Esophagus (tissue), 2 donors: ENCODE data around the gene ESR1. TPM values are rescaled to one million over a fixed set of nuclear protein-coding genes. Genes with fewer than 3 reads are reported as not detected.

Experiments
- H3K27ac ChIP-seq, 2 donors: one replicate each; pipeline ENCODE4 v1.5.1; 2013; ENCODE audit warnings: low read depth in 2 of 2, mild to moderate bottlenecking in 2 of 2, inconsistent platforms in 1 of 2, low read length in 1 of 2, moderate library complexity in 1 of 2
- H3K27me3 ChIP-seq, 2 donors: one replicate each; pipeline ENCODE4 v1.6.1; 2013; ENCODE audit warnings: low read length in 2 of 2, control low read depth in 1 of 2, mild to moderate bottlenecking in 1 of 2; ENCODE audit not compliant: insufficient read depth in 2 of 2, control insufficient read depth in 1 of 2
- H3K36me3 ChIP-seq, 2 donors: one replicate each; pipeline ENCODE4 v1.6.1; 2013; ENCODE audit warnings: low read length in 1 of 2; ENCODE audit not compliant: control insufficient read depth in 2 of 2, insufficient read depth in 2 of 2
- H3K4me1 ChIP-seq, 2 donors: one replicate each; pipeline ENCODE4 v1.6.1; 2013; ENCODE audit warnings: low read length in 1 of 2; ENCODE audit not compliant: control insufficient read depth in 2 of 2, insufficient read depth in 2 of 2
- H3K4me3 ChIP-seq, 2 donors: one replicate each; pipeline ENCODE4 v1.5.1; 2013; ENCODE audit warnings: low read length in 2 of 2, mild to moderate bottlenecking in 2 of 2, low read depth in 1 of 2, moderate library complexity in 1 of 2
- H3K9me3 ChIP-seq, 2 donors: one replicate each; pipeline ENCODE4 v1.6.1; 2013; ENCODE audit warnings: mild to moderate bottlenecking in 2 of 2, low read depth in 1 of 2, low read length in 1 of 2, moderate library complexity in 1 of 2; ENCODE audit not compliant: control insufficient read depth in 2 of 2, insufficient read depth in 1 of 2
- WGBS, 2 donors: extraction: QIAGEN DNeasy Blood & Tissue Kit; methylation state at CpG; one replicate each; pipeline ENCODE4 v1.1.7; 2013; 5-methylcytosine and 5-hydroxymethylcytosine counted together
- polyA plus RNA-seq, 2 donors: library from polyadenylated mRNA; stranded (reverse); fragments of 200-250 nt; gene quantifications; one replicate each; pipeline ENCODE4 v1.2.3, GENCODE V29; 2013
- donor health status: healthy with polysubstance abuse.
- donor health status: Bipolar disorder and iron deficiency.

Gene ESR1
- polyA plus RNA-seq, 2 donors: 0.05 to 0.14 TPM

DNA sequence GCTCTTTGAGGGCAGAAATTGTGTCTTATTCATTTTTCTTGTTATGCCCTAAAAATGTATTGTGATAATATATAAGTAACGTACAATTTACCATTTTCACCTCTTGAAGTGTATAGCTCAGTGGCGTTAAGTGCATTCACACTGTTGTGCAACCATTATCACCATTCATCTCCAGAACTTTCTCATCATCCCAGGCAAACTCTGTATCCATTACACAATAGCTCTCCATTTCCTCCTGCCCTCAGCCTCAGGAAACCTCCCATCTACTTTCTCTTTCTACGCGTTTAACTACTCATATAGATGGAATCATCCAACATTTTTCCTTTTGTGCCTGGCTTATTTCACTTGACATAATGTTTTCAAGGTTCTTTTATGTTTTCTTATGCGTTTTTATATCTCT, 184.6 kb downstream of the ESR1 start:
- WGBS, 2 donors: 82 to 84% methylated on average over 5 of the region's 5 CpGs
- H3K4me3 ChIP-seq: no peak overlapping the region
- no peaks in the 10 kb centered on the region for H3K36me3 ChIP-seq
- no peak overlapping the region for H3K27ac ChIP-seq
- peaks cover 0 to 3% of the 10 kb centered on the region in 2 donors for H3K9me3 ChIP-seq
- no peaks in the 10 kb centered on the region for H3K4me1 ChIP-seq
- H3K27me3 ChIP-seq: no peaks in the 10 kb centered on the region

DNA sequence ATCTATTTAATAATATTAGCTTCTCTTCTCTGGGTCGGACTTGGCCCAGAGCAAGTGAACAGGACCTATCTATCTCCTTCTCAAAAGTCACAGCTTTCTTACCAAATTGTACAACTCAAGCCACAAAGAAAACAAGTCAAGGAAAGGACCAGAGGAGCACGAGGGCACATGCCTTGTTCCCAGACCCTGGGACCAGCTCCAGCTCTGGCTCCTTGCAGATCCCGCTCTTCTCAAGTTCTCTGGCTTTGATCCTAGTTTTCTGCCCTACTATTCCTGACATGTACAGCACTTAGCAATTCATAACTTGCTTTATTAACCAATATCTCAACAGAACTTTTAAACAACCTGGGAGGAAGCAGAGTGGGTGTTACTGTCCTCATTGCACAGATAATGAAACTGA, 185.9 kb downstream of the ESR1 start:
- 56 to 69% methylated on average over 3 of the region's 3 CpGs for WGBS, 2 donors
- Histone ChIP-seq H3K4me1 (no peaks in the 10 kb centered on the region), H3K36me3 (no peaks in the 10 kb centered on the region), H3K9me3 (peaks cover 0 to 3% of the 10 kb centered on the region in 2 donors), H3K27me3 (no peaks in the 10 kb centered on the region), H3K4me3 (no peak overlapping the region), H3K27ac (no peak overlapping the region)

DNA sequence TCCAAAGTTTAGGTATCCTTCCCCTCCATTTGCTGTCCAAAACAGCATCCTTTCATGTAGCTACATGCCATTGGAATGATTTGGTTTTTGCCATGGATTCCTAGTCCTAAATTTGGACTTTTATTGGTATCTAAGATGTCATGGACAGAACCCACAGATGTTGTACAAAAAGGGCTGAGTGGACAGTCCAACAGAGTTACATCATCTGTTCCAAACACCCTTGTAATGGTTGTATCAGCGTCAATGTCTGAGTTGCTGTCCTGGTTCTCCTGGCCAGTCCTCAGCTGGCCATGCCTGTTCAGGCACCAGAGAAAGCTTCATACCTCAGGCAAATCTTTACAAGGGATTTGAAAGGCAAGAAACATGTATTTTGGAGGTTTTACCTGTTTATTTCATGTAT, 191.3 kb downstream of the ESR1 start:
- Histone ChIP-seq H3K27me3 (no peaks in the 10 kb centered on the region), H3K4me3 (no peak overlapping the region), H3K4me1 (no peaks in the 10 kb centered on the region), H3K27ac (no peak overlapping the region), H3K9me3 (no peaks in the 10 kb centered on the region), H3K36me3 (no peaks in the 10 kb centered on the region)
- 78 to 79% methylated on average over 1 of the region's 1 CpG for WGBS, 2 donors

DNA sequence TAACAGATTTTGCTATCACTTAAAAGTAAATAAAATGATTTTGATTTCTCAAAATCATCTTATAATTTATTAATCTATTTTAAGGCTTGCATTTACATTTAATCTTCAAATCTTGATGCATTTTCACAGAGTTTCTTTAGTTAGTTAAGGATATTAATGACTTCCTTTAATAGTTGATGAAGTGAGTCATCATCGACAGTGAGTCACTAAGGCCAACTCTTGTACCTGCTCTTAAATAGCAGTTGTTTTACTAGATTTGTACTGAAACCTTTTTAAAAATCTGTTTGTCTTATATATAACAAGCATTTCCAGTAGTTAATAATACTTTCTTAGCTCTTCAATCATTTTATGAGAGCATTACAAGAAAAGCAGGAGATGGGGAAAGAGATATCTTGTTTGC, 191.7 kb downstream of the ESR1 start:
- Histone ChIP-seq H3K36me3 (no peaks in the 10 kb centered on the region), H3K27ac (no peak overlapping the region), H3K9me3 (no peaks in the 10 kb centered on the region), H3K27me3 (no peaks in the 10 kb centered on the region), H3K4me1 (no peaks in the 10 kb centered on the region), H3K4me3 (no peak overlapping the region)
- WGBS, 2 donors: 49 to 72% methylated on average over 1 of the region's 1 CpG

DNA sequence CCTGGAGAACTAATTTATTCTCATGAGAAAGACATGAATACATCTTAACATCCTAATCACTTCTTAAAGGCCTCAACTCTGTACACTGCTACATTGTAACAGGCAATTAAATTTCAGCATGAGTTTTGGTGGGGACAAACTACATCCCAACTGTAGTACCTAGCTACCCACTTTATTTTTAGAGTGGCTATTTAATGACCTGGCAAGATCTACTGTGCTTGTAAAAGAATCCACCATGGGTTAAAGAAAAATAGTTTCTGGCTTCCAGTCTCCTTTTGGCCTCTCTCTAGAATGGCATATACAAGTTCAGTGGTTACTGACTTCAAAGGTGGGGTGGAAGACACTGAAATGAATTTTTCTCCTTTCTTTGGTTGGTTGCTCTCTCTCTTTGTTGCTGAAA, 193.9 kb downstream of the ESR1 start:
- Histone ChIP-seq H3K4me3 (no peak overlapping the region), H3K27me3 (no peaks in the 10 kb centered on the region), H3K27ac (no peak overlapping the region), H3K9me3 (no peaks in the 10 kb centered on the region), H3K4me1 (no peaks in the 10 kb centered on the region), H3K36me3 (no peaks in the 10 kb centered on the region)

GRCh38 chr6:152002306-152002705, 194.8 kb downstream of the ESR1 start:
- 68 to 82% methylated on average over 6 of the region's 6 CpGs for WGBS, 2 donors
- no peak overlapping the region for H3K27ac ChIP-seq
- H3K9me3 ChIP-seq: no peaks in the 10 kb centered on the region
- H3K4me1 ChIP-seq: no peaks in the 10 kb centered on the region
- H3K36me3 ChIP-seq: no peaks in the 10 kb centered on the region
- no peak overlapping the region for H3K4me3 ChIP-seq
- H3K27me3 ChIP-seq: no peaks in the 10 kb centered on the region

GRCh38 chr6:152004036-152004566, 196.6 kb downstream of the ESR1 start:
- no peaks in the 10 kb centered on the region for H3K4me1 ChIP-seq
- 83 to 98% methylated on average over 1 of the region's 1 CpG for WGBS, 2 donors
- H3K4me3 ChIP-seq: no peak overlapping the region
- H3K27me3 ChIP-seq: no peaks in the 10 kb centered on the region
- H3K9me3 ChIP-seq: no peaks in the 10 kb centered on the region
- H3K36me3 ChIP-seq: no peaks in the 10 kb centered on the region
- H3K27ac ChIP-seq: no peak overlapping the region

DNA sequence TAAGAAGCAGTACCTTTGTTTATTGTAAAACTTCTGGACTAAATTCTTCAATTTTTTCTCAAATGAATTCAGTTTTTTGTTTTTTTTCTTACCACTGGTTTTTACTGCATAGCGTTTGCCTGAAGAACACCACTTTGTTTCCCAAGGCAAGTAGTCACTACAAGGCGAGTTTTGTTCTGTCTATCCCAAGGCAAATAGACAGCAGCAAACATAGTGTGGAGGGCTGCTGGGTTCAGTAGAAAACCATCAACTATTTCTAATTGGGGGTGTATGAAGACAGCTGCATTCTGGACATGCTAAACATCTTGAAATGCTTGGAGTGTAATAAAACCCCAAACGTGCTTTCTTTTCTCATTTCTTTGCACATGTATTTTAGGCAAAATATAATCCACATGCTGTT, 197.4 kb downstream of the ESR1 start:
- Histone ChIP-seq H3K27ac (no peak overlapping the region), H3K9me3 (no peaks in the 10 kb centered on the region), H3K4me3 (no peak overlapping the region), H3K4me1 (no peaks in the 10 kb centered on the region), H3K27me3 (no peaks in the 10 kb centered on the region), H3K36me3 (no peaks in the 10 kb centered on the region)
- WGBS, 2 donors: 57 to 62% methylated on average over 3 of the region's 3 CpGs

- Histone ChIP-seq H3K4me3 (no peak overlapping the region), H3K27ac (no peak overlapping the region), H3K27me3 (no peaks in the 10 kb centered on the region), H3K9me3 (no peaks in the 10 kb centered on the region), H3K36me3 (no peaks in the 10 kb centered on the region), H3K4me1 (no peaks in the 10 kb centered on the region)
- WGBS, 2 donors: 61 to 71% methylated on average over 4 of the region's 4 CpGs
Measured at GRCh38 chr6:152008779-152009178, 201.3 kb downstream of the ESR1 start.

DNA sequence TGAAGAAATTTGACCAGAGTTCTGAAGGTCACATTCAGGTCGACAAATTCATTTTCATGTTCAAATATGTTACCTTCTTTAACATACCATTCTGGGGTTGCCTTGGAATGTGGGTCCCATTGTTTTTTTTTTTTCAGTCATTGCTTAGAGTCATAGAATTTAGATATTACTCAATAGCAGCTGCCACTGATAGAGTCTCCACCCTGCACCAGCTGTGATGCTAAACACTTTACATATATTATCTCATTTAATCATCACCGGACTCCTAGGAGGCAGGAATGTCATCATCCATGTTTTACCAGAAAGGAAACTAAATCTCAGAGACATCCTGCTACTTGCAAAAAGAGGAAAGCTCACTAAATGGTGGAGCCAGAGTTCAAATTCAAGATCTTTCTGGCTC, 204.7 kb downstream of the ESR1 start:
- Histone ChIP-seq H3K4me3 (no peak overlapping the region), H3K9me3 (no peaks in the 10 kb centered on the region), H3K27me3 (no peaks in the 10 kb centered on the region), H3K36me3 (no peaks in the 10 kb centered on the region), H3K4me1 (no peaks in the 10 kb centered on the region), H3K27ac (no peak overlapping the region)
- 80 to 90% methylated on average over 2 of the region's 2 CpGs for WGBS, 2 donors
